ENCODE results near the gene AARS1. TPM values are rescaled to one million over a fixed set of nuclear protein-coding genes. Genes with fewer than 3 reads are reported as not detected.

The AARS1 gene
- total RNA-seq (2022; extraction: Qiagen RNA extraction): 92.0 to 102 TPM (median 99.2 TPM) in 5 replicates

GRCh38 chr16:70289229-70290094, at the start of gene AARS1:
TSS of gene AARS1 (minus strand) at chr16:70289506. CDS start at chr16:70282763, 6,743 bp downstream.

GRCh38 chr16:70298988-70299938, 10.0 kb upstream of the AARS1 start, which contains the start of gene DDX19B:
TSS of gene DDX19B (plus strand) at chr16:70299186. CDS start at chr16:70299298, 112 bp downstream.

GRCh38 chr16:70251629-70252354, 37.5 kb downstream of the AARS1 start, which contains the start of gene EXOSC6:
TSS of gene EXOSC6 (minus strand) at chr16:70251940. CDS start at chr16:70251900, 40 bp downstream.

Other genes with a start within 250 kb of the AARS1 start
- 13.1 to 16.6 TPM (median 14.8 TPM) in 5 replicates for gene PDPR, start 175.2 kb downstream of the AARS1 start, total RNA-seq (2022; extraction: Qiagen RNA extraction)
- gene CLEC18C, start 115.7 kb downstream of the AARS1 start, total RNA-seq (2022; extraction: Qiagen RNA extraction): 0.07 to 0.24 TPM (median 0.16 TPM) in 4 of 5 replicates, not detected in the other
- gene EXOSC6, start 37.6 kb downstream of the AARS1 start, total RNA-seq (2022; extraction: Qiagen RNA extraction): 12.8 to 16.0 TPM (median 14.9 TPM) in 5 replicates
- gene DDX19B, start 9.7 kb upstream of the AARS1 start, total RNA-seq (2022; extraction: Qiagen RNA extraction): 28.0 to 33.6 TPM (median 29.5 TPM) in 5 replicates
- gene DDX19A, start 57.4 kb upstream of the AARS1 start, total RNA-seq (2022; extraction: Qiagen RNA extraction): 38.1 to 41.1 TPM (median 40.1 TPM) in 5 replicates
- gene ST3GAL2, start 149.6 kb upstream of the AARS1 start, total RNA-seq (2022; extraction: Qiagen RNA extraction): 18.8 to 25.0 TPM (median 24.7 TPM) in 5 replicates
- 4.6 to 6.0 TPM (median 5.5 TPM) in 5 replicates for gene FCSK, start 165.1 kb upstream of the AARS1 start, total RNA-seq (2022; extraction: Qiagen RNA extraction)
- gene COG4, start 234.0 kb upstream of the AARS1 start, total RNA-seq (2022; extraction: Qiagen RNA extraction): 28.0 to 32.9 TPM (median 31.7 TPM) in 5 replicates
- 137 to 205 TPM (median 200 TPM) in 5 replicates for gene SF3B3, start 234.3 kb upstream of the AARS1 start, total RNA-seq (2022; extraction: Qiagen RNA extraction)